ENCODE measurements around the gene PRDX1.

PRDX1 gene

DNA sequence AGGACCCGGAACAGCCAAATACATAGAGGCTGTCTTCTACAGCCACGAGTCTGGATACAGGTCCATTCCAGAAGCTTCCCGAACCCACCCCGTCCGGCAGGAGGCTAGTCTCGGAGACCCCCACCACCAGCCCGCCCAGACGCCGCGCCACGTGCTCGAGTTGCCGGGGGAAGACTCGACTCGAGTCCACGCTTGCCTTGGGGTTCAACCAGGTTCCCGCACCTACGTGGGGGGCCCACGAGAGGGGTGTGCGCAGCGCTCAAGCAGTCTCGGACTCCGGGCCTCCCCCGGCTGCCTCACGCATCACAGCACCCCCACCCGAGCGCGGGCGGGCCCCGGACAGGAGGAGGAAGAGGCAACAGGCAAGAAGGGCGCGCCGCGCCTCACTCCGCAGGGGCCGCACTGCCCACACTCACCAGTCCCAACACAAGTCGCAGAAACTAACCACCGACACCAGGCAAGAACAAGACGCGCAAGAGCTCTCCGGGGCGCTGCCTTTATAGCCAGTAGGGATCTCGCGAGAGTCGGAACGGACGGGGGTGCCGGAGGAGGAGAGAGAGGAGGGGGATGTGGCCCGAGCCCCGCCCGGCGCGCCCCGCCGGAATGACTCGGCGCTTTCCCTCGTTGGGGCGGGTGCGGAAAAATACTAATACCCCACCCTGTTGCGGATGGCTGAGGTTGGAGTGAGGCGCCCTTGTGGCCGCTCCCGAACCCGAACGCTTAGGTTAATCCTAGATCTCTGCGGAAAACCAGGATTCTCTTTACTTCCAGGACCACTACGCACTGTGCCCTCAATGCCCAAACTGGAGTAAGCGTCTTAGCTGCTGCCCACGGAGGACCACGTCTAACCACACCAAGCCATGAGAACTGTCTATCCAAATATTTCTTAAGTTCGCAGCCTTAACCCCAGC, at the start of gene PRDX1:
TSS of gene PRDX1 (minus strand) at position 472 of the 911 bp plus-strand sequence. CDS start 2,841 bp downstream, outside the sequence.
- H2AFZ ChIP-seq (ENCODE audit: low read depth, low read length) = peak within 1 kb of the TSS; percentile 41
- peaks cover 8% of the 10 kb centered on the region for H3K36me3 ChIP-seq (ENCODE audit: insufficient read depth, low read length)
- H3K27me3 ChIP-seq (ENCODE audit: insufficient read depth, low read length) = no peaks in the 10 kb centered on the region
- no peaks in the 10 kb centered on the region for H3K9me3 ChIP-seq (ENCODE audit: low read length)
- H3K4me3 ChIP-seq (ENCODE audit: low read length) = peak within 1 kb of the TSS; percentile 56
- H3K4me1 ChIP-seq (ENCODE audit: insufficient read depth, low read length) = peaks cover 16% of the 10 kb centered on the region

GRCh38 chr1:45570631-45571030, 48.9 kb upstream of the PRDX1 start:
- H3K9me3 ChIP-seq (ENCODE audit: low read length) = no peaks in the 10 kb centered on the region
- H3K4me1 ChIP-seq (ENCODE audit: insufficient read depth, low read length) = no peaks in the 10 kb centered on the region
- no peaks in the 10 kb centered on the region for H3K27me3 ChIP-seq (ENCODE audit: insufficient read depth, low read length)
- H3K36me3 ChIP-seq (ENCODE audit: insufficient read depth, low read length) = peaks cover 40% of the 10 kb centered on the region
- no peak overlapping the region for H3K4me3 ChIP-seq (ENCODE audit: low read length)
- H2AFZ ChIP-seq (ENCODE audit: low read depth, low read length) = no peak overlapping the region

DNA sequence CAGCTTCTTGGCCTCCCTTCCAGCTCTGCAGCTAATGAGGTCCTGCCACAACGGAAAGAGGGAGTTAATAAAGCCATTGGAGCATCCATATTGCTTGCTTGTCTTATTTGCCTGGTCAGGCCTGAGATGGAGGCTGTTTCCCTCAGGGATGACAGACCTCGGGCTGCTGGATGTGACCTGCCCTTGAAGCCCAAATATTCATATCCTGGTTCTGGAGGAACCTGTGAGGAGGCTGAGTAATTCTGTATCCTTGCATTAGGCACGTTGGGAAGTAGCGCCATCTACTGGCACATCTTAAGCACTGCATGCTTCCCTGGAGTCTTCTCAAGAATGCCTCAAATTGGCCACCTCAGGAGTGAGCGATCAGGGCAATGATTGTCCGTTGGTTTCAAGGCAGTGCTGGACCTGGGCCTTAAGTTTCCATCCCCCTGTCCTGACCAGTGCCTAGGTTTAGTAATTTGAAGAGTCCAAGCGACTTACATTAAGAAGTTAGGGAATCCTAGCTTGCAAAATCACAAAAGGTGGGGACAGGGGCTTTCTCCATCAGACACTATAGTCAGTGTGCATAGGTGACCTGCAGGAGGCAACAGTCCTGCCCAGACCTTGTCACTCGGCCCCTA, 48.4 kb upstream of the PRDX1 start:
- H3K27me3 ChIP-seq (ENCODE audit: insufficient read depth, low read length) = no peaks in the 10 kb centered on the region
- peaks cover 40% of the 10 kb centered on the region for H3K36me3 ChIP-seq (ENCODE audit: insufficient read depth, low read length)
- H3K9me3 ChIP-seq (ENCODE audit: low read length) = no peaks in the 10 kb centered on the region
- no peak overlapping the region for H2AFZ ChIP-seq (ENCODE audit: low read depth, low read length)
- H3K4me1 ChIP-seq (ENCODE audit: insufficient read depth, low read length) = no peaks in the 10 kb centered on the region
- no peak overlapping the region for H3K4me3 ChIP-seq (ENCODE audit: low read length)

DNA sequence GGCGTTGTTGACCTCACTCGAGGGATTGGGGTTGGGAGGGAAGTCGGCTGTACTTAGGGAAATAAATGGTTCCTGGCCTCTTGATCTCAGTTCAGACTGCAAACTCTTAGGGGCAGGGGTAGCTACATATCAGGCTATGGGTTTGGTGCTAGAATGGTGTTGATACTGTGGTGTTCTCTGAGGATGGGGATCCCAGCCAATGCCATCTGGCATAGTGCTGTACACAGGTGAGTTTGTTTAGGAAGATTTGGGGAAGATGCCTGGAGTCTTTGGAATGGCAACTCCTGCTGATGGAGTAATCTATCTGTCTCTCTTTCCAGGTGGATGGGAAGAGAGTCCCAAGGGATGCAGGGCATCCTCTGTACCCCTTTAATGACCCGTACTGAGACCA, 47.9 kb upstream of the PRDX1 start:
- Histone ChIP-seq H3K27me3 (ENCODE audit: insufficient read depth, low read length) (no peaks in the 10 kb centered on the region), H3K4me3 (ENCODE audit: low read length) (no peak overlapping the region), H3K4me1 (ENCODE audit: insufficient read depth, low read length) (no peaks in the 10 kb centered on the region), H3K36me3 (ENCODE audit: insufficient read depth, low read length) (peaks cover 40% of the 10 kb centered on the region), H3K9me3 (ENCODE audit: low read length) (no peaks in the 10 kb centered on the region), H2AFZ (ENCODE audit: low read depth, low read length) (no peak overlapping the region)

DNA sequence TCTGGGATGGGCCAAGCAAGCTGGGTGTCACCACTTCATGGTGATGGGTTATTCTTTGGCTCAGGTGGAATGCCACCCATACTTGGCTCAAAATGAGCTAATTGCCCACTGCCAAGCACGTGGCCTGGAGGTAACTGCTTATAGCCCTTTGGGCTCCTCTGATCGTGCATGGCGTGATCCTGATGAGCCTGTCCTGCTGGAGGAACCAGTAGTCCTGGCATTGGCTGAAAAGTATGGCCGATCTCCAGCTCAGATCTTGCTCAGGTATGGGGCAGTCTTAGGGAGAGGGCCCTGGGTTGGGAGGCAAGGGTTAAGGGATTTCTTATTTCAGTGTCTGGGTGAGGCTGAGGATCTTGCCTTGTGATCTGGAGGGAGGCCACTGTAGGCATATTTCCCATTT, 46.7 kb upstream of the PRDX1 start:
- no peaks in the 10 kb centered on the region for H3K9me3 ChIP-seq (ENCODE audit: low read length)
- H3K4me1 ChIP-seq (ENCODE audit: insufficient read depth, low read length) = no peaks in the 10 kb centered on the region
- H3K4me3 ChIP-seq (ENCODE audit: low read length) = no peak overlapping the region
- no peaks in the 10 kb centered on the region for H3K27me3 ChIP-seq (ENCODE audit: insufficient read depth, low read length)
- no peak overlapping the region for H2AFZ ChIP-seq (ENCODE audit: low read depth, low read length)
- H3K36me3 ChIP-seq (ENCODE audit: insufficient read depth, low read length) = peaks cover 49% of the 10 kb centered on the region

- H3K27me3 ChIP-seq (ENCODE audit: insufficient read depth, low read length) = no peaks in the 10 kb centered on the region
- no peak overlapping the region for H3K4me3 ChIP-seq (ENCODE audit: low read length)
- no peak overlapping the region for H2AFZ ChIP-seq (ENCODE audit: low read depth, low read length)
- no peaks in the 10 kb centered on the region for H3K9me3 ChIP-seq (ENCODE audit: low read length)
- no peaks in the 10 kb centered on the region for H3K4me1 ChIP-seq (ENCODE audit: insufficient read depth, low read length)
- H3K36me3 ChIP-seq (ENCODE audit: insufficient read depth, low read length) = peaks cover 52% of the 10 kb centered on the region
Measured at GRCh38 chr1:45567911-45568310, 46.2 kb upstream of the PRDX1 start.

GRCh38 chr1:45566722-45567121, 45.0 kb upstream of the PRDX1 start:
- Histone ChIP-seq H3K36me3 (ENCODE audit: insufficient read depth, low read length) (peaks cover 59% of the 10 kb centered on the region), H3K27me3 (ENCODE audit: insufficient read depth, low read length) (no peaks in the 10 kb centered on the region), H3K4me3 (ENCODE audit: low read length) (no peak overlapping the region), H3K4me1 (ENCODE audit: insufficient read depth, low read length) (no peaks in the 10 kb centered on the region), H3K9me3 (ENCODE audit: low read length) (no peaks in the 10 kb centered on the region), H2AFZ (ENCODE audit: low read depth, low read length) (no peak overlapping the region)

DNA sequence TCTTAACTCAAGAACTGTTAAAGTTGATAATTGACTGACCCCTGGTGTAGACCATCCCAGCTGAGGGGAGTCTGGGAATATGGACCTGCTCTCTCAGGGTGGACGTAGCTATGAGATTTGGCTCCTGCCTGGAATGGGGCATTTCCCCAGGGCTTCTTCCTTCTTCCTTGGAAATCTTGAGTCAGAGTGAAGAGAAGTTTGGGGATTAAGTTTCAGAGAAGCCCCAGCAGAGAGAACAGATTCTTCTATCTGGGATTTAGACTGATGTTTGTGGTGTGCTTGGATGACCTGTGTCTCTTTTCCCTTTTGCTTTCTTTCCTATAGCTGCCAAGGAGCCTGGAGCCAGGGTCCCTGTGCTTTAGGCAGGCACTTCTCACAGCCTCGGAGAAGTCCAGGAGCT, 42.2 kb upstream of the PRDX1 start:
- H3K36me3 ChIP-seq (ENCODE audit: insufficient read depth, low read length) = peaks cover 64% of the 10 kb centered on the region

DNA sequence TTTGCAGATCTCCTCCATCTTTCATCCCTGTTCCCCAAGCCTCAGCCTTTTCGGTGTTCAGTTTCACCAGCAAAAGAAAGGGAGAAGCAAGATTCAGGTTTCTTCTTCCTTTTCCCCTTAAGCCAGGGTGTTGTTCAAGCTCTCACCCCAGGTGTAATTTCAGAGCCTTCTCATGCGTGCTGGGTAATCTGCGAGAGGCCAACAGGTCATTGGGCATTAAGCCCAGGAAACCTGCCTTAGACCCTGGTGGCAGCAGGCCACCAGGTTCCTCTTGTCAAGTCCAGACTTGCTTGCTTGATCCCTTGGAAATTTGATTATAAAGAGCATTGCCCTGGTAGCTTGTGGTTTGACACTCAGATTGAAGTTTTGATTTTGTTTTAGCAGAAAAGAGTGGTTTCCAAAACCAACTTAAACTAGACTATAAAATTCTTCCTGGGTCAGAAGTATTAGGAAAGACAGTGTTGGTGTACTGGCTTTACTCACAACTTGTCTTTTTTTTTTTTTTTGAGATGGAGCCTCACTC, 35.8 kb upstream of the PRDX1 start:
- no peak overlapping the region for H2AFZ ChIP-seq (ENCODE audit: low read depth, low read length)
- no peaks in the 10 kb centered on the region for H3K9me3 ChIP-seq (ENCODE audit: low read length)
- peaks cover 49% of the 10 kb centered on the region for H3K36me3 ChIP-seq (ENCODE audit: insufficient read depth, low read length)
- H3K27me3 ChIP-seq (ENCODE audit: insufficient read depth, low read length) = no peaks in the 10 kb centered on the region
- H3K4me1 ChIP-seq (ENCODE audit: insufficient read depth, low read length) = no peaks in the 10 kb centered on the region
- no peak overlapping the region for H3K4me3 ChIP-seq (ENCODE audit: low read length)

More for the DNA sequence above, 42.2 kb upstream of the PRDX1 start:
- H3K27me3 ChIP-seq (ENCODE audit: insufficient read depth, low read length) = no peaks in the 10 kb centered on the region
- no peaks in the 10 kb centered on the region for H3K9me3 ChIP-seq (ENCODE audit: low read length)
- no peak overlapping the region for H3K4me3 ChIP-seq (ENCODE audit: low read length)
- H2AFZ ChIP-seq (ENCODE audit: low read depth, low read length) = no peak overlapping the region
- H3K4me1 ChIP-seq (ENCODE audit: insufficient read depth, low read length) = no peaks in the 10 kb centered on the region

DNA sequence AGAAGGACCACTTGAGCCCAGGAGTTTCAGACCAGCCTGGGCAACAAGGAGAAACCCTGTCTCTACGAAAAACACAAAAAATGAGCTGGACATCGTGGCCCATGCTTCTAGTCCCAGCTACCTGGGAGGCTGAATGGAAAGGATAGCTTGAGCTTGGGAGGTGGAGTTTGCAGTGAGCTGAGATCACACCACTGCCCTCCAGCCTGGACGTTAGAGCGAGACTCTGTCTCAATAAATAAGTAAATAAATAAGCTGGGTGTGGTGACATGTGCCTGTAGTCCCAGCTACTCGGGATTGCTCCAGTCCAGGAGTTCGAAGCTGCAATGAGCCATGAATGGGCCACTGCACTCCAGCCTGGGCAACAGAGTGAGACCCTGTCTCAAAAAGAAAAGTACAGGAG, 32.5 kb upstream of the PRDX1 start:
- no peak overlapping the region for H3K4me3 ChIP-seq (ENCODE audit: low read length)
- H3K9me3 ChIP-seq (ENCODE audit: low read length) = no peaks in the 10 kb centered on the region
- H3K36me3 ChIP-seq (ENCODE audit: insufficient read depth, low read length) = peaks cover 33% of the 10 kb centered on the region
- H2AFZ ChIP-seq (ENCODE audit: low read depth, low read length) = no peak overlapping the region
- H3K4me1 ChIP-seq (ENCODE audit: insufficient read depth, low read length) = peaks cover 10% of the 10 kb centered on the region
- no peaks in the 10 kb centered on the region for H3K27me3 ChIP-seq (ENCODE audit: insufficient read depth, low read length)

GRCh38 chr1:45552331-45552730, 30.6 kb upstream of the PRDX1 start:
- H3K36me3 ChIP-seq (ENCODE audit: insufficient read depth, low read length) = peaks cover 28% of the 10 kb centered on the region
- H2AFZ ChIP-seq (ENCODE audit: low read depth, low read length) = no peak overlapping the region
- peak overlapping the region; percentile 0 for H3K4me3 ChIP-seq (ENCODE audit: low read length)
- no peaks in the 10 kb centered on the region for H3K9me3 ChIP-seq (ENCODE audit: low read length)
- peaks cover 10% of the 10 kb centered on the region for H3K4me1 ChIP-seq (ENCODE audit: insufficient read depth, low read length)
- H3K27me3 ChIP-seq (ENCODE audit: insufficient read depth, low read length) = no peaks in the 10 kb centered on the region

DNA sequence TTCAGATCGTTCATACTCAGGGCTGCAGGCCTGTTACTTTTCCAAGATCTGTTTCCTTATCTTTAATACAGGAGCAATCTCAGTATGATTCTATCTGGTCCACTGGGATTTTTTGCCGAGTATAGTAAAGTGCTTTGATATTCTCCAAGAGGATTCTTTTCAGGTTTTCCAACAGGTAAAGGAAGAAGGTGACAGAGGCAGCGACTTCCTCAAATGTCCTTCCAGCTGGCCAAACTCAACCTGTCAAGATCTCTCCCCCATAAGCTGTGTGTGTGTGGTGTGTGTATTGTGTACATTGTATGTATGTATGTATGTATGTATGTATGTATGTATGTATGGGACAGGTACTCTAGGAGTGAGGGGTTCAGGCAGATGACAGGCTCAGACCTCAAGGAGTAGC, 30.0 kb upstream of the PRDX1 start:
- Histone ChIP-seq H3K36me3 (ENCODE audit: insufficient read depth, low read length) (peaks cover 24% of the 10 kb centered on the region), H3K9me3 (ENCODE audit: low read length) (no peaks in the 10 kb centered on the region), H3K27me3 (ENCODE audit: insufficient read depth, low read length) (no peaks in the 10 kb centered on the region), H3K4me1 (ENCODE audit: insufficient read depth, low read length) (peaks cover 10% of the 10 kb centered on the region), H2AFZ (ENCODE audit: low read depth, low read length) (peak overlapping the region; percentile 86), H3K4me3 (ENCODE audit: low read length) (peak overlapping the region; percentile 98)

Data from neuron (in vitro differentiated cells).